Right hindlimb (tissue), 1 donor: Measurements from ENCODE around the gene SNX19.

Experiments
- DNase-seq: peaks from one replicate; pipeline ENCODE4 v3.0.0-alpha.2; 2018

Gene SNX19

GRCh38 chr11:130837194-130837593, 79.1 kb downstream of the SNX19 start:
- no peak for DNase-seq

- no peak for DNase-seq
These were observed 81.4 kb downstream of the SNX19 start for GRCh38 chr11:130834886-130835285.

- DNase-seq, result no peak
These were observed 83.5 kb downstream of the SNX19 start for GRCh38 chr11:130832566-130833425.

GRCh38 chr11:130831976-130832375, 84.3 kb downstream of the SNX19 start:
- no peak for DNase-seq

GRCh38 chr11:130831506-130831905, 84.8 kb downstream of the SNX19 start:
- DNase-seq, result peak; percentile 89

- DNase-seq, result peak; percentile 84
These were observed 85.7 kb downstream of the SNX19 start for GRCh38 chr11:130830566-130830965.

- DNase-seq, result peak; percentile 95
These were observed 86.3 kb downstream of the SNX19 start for GRCh38 chr11:130829920-130830511.

- no peak for DNase-seq
These were observed 87.5 kb downstream of the SNX19 start for GRCh38 chr11:130828741-130829140.

GRCh38 chr11:130827451-130828377, 88.6 kb downstream of the SNX19 start:
- peak; percentile 80 for DNase-seq

GRCh38 chr11:130826572-130826971, 89.7 kb downstream of the SNX19 start:
- DNase-seq, result no peak

GRCh38 chr11:130825983-130826382, 90.3 kb downstream of the SNX19 start:
- DNase-seq, result no peak

GRCh38 chr11:130825561-130825960, 90.7 kb downstream of the SNX19 start:
- DNase-seq, result no peak
